WTC11 (cell line): ENCODE measurements around the gene TMEM8B.

Source experiments
- MYBL2 ChIP-seq: sonication (generic); formaldehyde crosslinking; IDR thresholded peaks from 2 replicates; pipeline ENCODE4 v1.8.1; 2023; ENCODE audit warnings: mild to moderate bottlenecking, moderate library complexity, missing genetic modification reagents
- NFE2L1 ChIP-seq: sonication (generic); formaldehyde crosslinking; IDR thresholded peaks from 2 replicates; pipeline ENCODE4 v1.8.1; 2023; ENCODE audit warnings: missing genetic modification reagents
- SMAD3 ChIP-seq: sonication (generic); formaldehyde crosslinking; IDR thresholded peaks from 2 replicates; pipeline ENCODE4 v1.8.0; 2022; ENCODE audit warnings: missing genetic modification reagents, mild to moderate bottlenecking, borderline replicate concordance
- TEAD4 ChIP-seq: sonication (generic); formaldehyde crosslinking; IDR thresholded peaks from 2 replicates; pipeline ENCODE4 v1.8.0; 2022; ENCODE audit warnings: mild to moderate bottlenecking, missing genetic modification reagents
- ZNF232 ChIP-seq: sonication (generic); formaldehyde crosslinking; IDR thresholded peaks from 2 replicates; pipeline ENCODE4 v1.8.0; 2022; ENCODE audit warnings: mild to moderate bottlenecking, missing genetic modification reagents
- ZNF671 ChIP-seq: fragments of 250-450 bp; sonication (Bioruptor Pico); IDR thresholded peaks from 2 replicates; pipeline ENCODE4 v1.8.0; 2021; ENCODE audit warnings: mild to moderate bottlenecking
- TF ChIP-seq, protein P1 (sequence below): fragments of 200-600 bp; IDR thresholded peaks from 2 replicates; pipeline ENCODE4 v1.8.0; 2022; ENCODE audit warnings: antibody characterized with exemption
- TF ChIP-seq, protein P2 (sequence below): fragments of 250-450 bp; sonication (Bioruptor Pico); IDR thresholded peaks from 2 replicates; pipeline ENCODE4 v1.9.0; 2021; ENCODE audit warnings: mild to moderate bottlenecking, borderline replicate concordance
- TF ChIP-seq, protein P3 (sequence below): sonication (generic); formaldehyde crosslinking; conservative IDR thresholded peaks from 2 replicates; pipeline ENCODE4 v1.8.1; 2022; ENCODE audit warnings: mild to moderate bottlenecking, missing genetic modification reagents
- TF ChIP-seq, protein P4 (sequence below): sonication (generic); formaldehyde crosslinking; IDR thresholded peaks from 2 replicates; pipeline ENCODE4 v1.8.0; 2023; ENCODE audit warnings: missing genetic modification reagents

DNA sequence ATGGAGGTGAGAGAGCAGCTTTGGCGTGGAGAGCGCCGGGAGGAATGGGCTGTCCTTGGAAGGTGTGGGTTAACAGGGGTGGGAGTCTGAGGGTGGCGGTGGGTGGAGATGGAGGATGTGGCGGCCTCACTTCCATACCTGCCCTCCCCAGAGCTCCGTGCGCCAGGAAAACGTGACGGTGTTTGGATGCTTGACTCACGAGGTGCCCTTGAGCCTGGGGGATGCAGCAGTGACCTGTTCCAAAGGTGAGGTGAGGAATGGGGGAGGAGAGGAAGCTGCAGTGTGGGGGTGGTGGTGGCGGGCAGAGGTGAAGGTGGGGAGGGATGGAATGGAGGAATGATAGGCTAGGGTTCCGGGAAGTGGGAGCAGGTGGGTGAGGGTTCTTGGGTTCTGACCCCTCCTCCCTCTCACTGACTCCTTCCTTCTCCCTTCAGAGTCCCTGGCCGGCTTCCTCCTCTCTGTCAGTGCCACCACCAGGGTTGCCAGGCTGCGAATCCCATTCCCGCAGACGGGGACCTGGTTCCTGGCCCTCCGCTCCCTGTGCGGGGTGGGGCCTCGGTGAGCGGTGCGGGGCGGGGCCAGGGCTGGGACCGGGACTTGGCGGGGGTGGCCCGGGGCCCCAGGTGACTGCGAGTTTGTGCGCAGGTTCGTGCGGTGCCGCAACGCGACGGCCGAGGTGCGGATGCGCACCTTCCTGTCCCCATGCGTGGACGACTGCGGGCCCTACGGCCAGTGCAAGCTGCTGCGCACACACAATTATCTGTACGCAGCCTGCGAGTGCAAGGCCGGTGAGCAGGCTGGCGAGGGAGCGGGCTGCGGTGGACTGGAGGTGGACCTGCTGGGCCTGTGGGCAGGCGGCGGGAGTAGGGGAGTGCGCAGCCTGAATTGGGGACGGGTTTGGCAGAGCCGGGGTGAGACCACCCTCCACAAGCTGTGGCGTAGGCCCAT, 17.1 kb downstream of the TMEM8B start:
- no peak for TF ChIP-seq TEAD4 (CRISPR knock-in tag)
- TF ChIP-seq, protein P1, sequence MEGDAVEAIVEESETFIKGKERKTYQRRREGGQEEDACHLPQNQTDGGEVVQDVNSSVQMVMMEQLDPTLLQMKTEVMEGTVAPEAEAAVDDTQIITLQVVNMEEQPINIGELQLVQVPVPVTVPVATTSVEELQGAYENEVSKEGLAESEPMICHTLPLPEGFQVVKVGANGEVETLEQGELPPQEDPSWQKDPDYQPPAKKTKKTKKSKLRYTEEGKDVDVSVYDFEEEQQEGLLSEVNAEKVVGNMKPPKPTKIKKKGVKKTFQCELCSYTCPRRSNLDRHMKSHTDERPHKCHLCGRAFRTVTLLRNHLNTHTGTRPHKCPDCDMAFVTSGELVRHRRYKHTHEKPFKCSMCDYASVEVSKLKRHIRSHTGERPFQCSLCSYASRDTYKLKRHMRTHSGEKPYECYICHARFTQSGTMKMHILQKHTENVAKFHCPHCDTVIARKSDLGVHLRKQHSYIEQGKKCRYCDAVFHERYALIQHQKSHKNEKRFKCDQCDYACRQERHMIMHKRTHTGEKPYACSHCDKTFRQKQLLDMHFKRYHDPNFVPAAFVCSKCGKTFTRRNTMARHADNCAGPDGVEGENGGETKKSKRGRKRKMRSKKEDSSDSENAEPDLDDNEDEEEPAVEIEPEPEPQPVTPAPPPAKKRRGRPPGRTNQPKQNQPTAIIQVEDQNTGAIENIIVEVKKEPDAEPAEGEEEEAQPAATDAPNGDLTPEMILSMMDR = no peak
- TF ChIP-seq, protein P2, sequence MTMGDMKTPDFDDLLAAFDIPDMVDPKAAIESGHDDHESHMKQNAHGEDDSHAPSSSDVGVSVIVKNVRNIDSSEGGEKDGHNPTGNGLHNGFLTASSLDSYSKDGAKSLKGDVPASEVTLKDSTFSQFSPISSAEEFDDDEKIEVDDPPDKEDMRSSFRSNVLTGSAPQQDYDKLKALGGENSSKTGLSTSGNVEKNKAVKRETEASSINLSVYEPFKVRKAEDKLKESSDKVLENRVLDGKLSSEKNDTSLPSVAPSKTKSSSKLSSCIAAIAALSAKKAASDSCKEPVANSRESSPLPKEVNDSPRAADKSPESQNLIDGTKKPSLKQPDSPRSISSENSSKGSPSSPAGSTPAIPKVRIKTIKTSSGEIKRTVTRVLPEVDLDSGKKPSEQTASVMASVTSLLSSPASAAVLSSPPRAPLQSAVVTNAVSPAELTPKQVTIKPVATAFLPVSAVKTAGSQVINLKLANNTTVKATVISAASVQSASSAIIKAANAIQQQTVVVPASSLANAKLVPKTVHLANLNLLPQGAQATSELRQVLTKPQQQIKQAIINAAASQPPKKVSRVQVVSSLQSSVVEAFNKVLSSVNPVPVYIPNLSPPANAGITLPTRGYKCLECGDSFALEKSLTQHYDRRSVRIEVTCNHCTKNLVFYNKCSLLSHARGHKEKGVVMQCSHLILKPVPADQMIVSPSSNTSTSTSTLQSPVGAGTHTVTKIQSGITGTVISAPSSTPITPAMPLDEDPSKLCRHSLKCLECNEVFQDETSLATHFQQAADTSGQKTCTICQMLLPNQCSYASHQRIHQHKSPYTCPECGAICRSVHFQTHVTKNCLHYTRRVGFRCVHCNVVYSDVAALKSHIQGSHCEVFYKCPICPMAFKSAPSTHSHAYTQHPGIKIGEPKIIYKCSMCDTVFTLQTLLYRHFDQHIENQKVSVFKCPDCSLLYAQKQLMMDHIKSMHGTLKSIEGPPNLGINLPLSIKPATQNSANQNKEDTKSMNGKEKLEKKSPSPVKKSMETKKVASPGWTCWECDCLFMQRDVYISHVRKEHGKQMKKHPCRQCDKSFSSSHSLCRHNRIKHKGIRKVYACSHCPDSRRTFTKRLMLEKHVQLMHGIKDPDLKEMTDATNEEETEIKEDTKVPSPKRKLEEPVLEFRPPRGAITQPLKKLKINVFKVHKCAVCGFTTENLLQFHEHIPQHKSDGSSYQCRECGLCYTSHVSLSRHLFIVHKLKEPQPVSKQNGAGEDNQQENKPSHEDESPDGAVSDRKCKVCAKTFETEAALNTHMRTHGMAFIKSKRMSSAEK (CRISPR knock-in tag) = no peak
- no peak for TF ChIP-seq SMAD3
- TF ChIP-seq NFE2L1 = no peak
- TF ChIP-seq MYBL2 = no peak
- no peak for TF ChIP-seq ZNF671
- no peak for TF ChIP-seq ZNF232 (CRISPR knock-in tag)
- TF ChIP-seq, protein P3, sequence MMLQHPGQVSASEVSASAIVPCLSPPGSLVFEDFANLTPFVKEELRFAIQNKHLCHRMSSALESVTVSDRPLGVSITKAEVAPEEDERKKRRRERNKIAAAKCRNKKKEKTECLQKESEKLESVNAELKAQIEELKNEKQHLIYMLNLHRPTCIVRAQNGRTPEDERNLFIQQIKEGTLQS (CRISPR knock-in tag) = no peak
- TF ChIP-seq, protein P4, sequence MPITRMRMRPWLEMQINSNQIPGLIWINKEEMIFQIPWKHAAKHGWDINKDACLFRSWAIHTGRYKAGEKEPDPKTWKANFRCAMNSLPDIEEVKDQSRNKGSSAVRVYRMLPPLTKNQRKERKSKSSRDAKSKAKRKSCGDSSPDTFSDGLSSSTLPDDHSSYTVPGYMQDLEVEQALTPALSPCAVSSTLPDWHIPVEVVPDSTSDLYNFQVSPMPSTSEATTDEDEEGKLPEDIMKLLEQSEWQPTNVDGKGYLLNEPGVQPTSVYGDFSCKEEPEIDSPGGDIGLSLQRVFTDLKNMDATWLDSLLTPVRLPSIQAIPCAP (CRISPR knock-in tag) = no peak; the same call in 1 of the 2 replicates
